ENCODE data around the gene PSMG2.

Gene PSMG2

GRCh38 chr18:12774982-12775381 lies 72.1 kb downstream of the PSMG2 start:
- no peaks in the 10 kb centered on the region for H3K36me3 ChIP-seq (ENCODE audit: control insufficient read depth, insufficient read depth, low read length)
- H3K9me3 ChIP-seq (ENCODE audit: control insufficient read depth, low read length), result no peaks in the 10 kb centered on the region
- TF ChIP-seq CTCF (IDR thresholded peaks at IDR 0.05), result no peak
- no peak overlapping the region for H2AFZ ChIP-seq
- no peak overlapping the region for H3K9ac ChIP-seq
- no peak overlapping the region for H3K4me2 ChIP-seq (ENCODE audit: low read length)
- H3K4me3 ChIP-seq (ENCODE audit: low read depth, low read length), result no peak overlapping the region
- H3K27me3 ChIP-seq (ENCODE audit: control insufficient read depth, insufficient read depth, low read length), result no peaks in the 10 kb centered on the region
- no peaks in the 10 kb centered on the region for H3K79me2 ChIP-seq
- H3K27ac ChIP-seq, result no peak overlapping the region
- no peaks in the 10 kb centered on the region for H3K4me1 ChIP-seq
